NCI-H446 treated with DMSO at 0.1 percent for 48 hours (cell line): ENCODE results near the gene CC2D1B.
A peak's percentile ranks its signal among the peaks of the same experiment; 100 is the strongest.
"Not testable (repeated sequence)": the region's sequence is repeated elsewhere in the genome, so short reads cannot be mapped to it uniquely, and the experiment has no call there.

Source experiments
- DNase-seq: peaks from one replicate; lab custom pipeline; 2025; lab: John Stamatoyannopoulos, UW

CC2D1B gene

GRCh38 chr1:52365746-52366516 lies at the start of gene CC2D1B:
CC2D1B (minus strand) TSS chr1:52366205; CDS start chr1:52364620, 1,585 bp downstream.
- DNase-seq = peak; percentile 98

- no peak for DNase-seq
Observed at GRCh38 chr1:52414942-52415341, 48.9 kb upstream of the CC2D1B start.

GRCh38 chr1:52413410-52413989 lies 47.5 kb upstream of the CC2D1B start:
- no peak for DNase-seq

DNA sequence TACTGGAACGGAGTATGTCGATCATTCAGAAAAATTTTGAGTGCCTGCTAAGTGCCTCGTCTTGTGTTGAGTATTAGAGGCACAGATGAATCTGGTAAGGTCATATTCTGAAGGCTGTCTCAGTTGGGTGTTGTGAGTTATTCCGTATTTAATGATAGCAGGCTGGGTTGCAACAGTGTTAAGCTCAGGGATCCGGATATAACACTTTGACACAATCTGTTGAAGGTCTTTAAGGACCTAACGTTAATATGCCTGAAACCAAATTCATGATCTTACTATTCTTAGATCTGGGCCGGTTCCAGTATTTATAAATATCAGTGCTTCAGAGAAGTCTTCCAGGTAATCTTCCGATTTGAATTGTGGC lies 39.0 kb upstream of the CC2D1B start:
- DNase-seq = no peak

GRCh38 chr1:52404116-52404974 lies 38.3 kb upstream of the CC2D1B start, which contains the start of the genes ORC1 and PRPF38A:
ORC1 (minus strand) TSS chr1:52404423; CDS start chr1:52402223, 2,200 bp downstream.
PRPF38A (plus strand) TSS chr1:52404602; CDS start chr1:52404750, 148 bp downstream.
- DNase-seq = peak; percentile 97

GRCh38 chr1:52403566-52404115 lies 37.6 kb upstream of the CC2D1B start:
- DNase-seq = peak; percentile 45

DNA sequence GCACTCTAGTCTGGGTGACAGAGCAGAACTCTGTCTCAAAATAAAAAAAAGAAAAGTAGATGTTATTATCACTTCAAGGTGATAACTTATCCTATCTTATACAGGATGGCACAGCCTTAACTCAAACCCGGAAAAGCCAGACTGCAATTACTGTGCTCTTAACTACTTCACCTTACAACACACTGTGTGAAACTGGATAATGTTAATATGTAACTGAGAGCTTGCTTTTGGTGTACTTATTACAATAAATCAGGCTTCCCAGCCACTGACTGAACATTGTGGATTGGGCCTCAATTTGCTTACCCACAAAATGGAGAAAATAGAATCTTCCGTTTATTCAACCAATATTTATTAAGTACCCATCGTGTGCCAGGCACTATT lies 36.8 kb upstream of the CC2D1B start:
- DNase-seq = no peak

GRCh38 chr1:52400131-52400530 lies 34.1 kb upstream of the CC2D1B start:
- no peak for DNase-seq

DNA sequence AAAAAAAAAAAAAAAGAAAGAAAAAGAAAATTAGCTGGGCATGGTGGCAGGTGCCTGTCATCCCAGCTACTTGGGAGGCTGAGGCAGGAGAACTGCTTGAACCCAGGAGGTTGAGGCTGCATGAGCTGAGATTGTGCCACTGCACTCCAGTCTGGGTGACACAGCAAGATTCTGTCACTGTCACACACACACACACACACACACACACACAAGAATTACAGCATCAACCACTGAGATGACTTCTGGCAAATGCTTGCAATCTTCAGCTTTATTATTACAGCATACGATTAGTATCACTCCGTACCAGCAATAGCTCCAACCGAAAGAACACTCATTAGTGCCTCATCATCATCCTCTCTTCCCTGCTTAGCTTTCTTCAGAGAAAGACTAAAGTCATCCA lies 33.6 kb upstream of the CC2D1B start:
- no peak for DNase-seq

DNA sequence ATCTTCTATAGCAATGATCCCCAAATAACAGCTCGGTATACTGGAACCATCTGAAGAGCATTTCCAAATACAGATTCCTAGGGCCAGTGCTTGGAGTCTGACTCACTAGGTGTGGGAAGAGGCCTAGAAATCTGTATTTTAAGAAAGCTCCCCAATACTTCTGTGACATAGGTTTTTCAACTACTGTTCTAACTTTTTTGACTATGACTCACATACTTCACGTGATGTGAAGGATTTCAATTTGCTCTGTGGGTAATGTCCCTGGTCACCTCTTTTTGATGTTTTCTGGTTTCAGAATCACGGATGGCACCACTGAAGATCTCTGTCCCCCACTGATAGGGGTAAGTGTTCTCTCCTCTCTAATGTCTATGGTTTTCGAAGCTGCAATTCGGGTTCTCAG lies 27.2 kb upstream of the CC2D1B start:
- no peak for DNase-seq

DNA sequence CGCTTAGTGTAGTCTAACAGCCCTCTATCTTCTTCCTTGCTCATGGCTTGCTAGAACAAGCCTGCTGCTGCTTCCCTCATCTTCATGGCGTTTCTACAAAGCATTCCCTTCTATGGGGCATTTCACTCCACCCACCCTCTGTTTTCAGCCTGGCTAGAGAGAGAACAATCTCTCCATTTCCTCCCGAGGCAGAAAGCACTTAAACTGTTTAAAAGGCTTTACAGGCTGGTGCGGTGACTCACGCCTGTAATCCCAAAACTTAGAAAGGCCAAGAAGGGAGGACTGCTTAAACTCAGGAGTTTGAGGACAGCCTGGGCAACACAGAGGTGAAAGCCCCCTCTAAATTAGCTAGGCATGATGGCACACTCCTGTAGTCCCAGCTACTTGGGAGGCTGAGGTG lies 20.5 kb upstream of the CC2D1B start:
- DNase-seq = no peak

- no peak for DNase-seq
Observed at GRCh38 chr1:52385376-52385775, 19.4 kb upstream of the CC2D1B start.

DNA sequence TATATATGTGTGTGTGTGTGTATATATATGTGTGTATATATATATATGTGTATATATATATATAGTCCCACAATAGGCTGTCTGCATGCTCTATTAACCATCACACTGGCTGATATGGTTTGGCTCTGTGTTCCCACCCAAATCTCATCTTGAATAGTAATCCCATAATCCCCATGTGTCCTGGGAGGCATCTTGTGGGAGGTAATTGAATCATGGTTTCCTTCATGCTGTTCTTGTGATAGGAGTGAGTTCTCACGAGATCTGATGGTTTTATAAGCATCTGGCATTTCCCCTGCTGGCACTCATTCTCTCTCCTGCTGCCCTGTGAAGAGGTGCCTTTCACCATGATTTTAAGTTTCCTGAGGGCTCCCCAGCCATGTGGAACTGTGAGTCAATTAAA lies 3.8 kb upstream of the CC2D1B start:
- not testable (repeated sequence) for DNase-seq

- DNase-seq = no peak
Observed at GRCh38 chr1:52368383-52369172, 2.6 kb upstream of the CC2D1B start.

GRCh38 chr1:52367272-52367671 lies 1.3 kb upstream of the CC2D1B start:
- no peak for DNase-seq

GRCh38 chr1:52366517-52366827 lies 467 bp upstream of the CC2D1B start:
- DNase-seq = no peak

GRCh38 chr1:52365071-52365745 lies 797 bp downstream of the CC2D1B start:
- no peak for DNase-seq

GRCh38 chr1:52364235-52364839 lies 1.7 kb downstream of the CC2D1B start:
- no peak for DNase-seq

- no peak for DNase-seq
Observed at GRCh38 chr1:52360595-52360968, 5.4 kb downstream of the CC2D1B start.

DNA sequence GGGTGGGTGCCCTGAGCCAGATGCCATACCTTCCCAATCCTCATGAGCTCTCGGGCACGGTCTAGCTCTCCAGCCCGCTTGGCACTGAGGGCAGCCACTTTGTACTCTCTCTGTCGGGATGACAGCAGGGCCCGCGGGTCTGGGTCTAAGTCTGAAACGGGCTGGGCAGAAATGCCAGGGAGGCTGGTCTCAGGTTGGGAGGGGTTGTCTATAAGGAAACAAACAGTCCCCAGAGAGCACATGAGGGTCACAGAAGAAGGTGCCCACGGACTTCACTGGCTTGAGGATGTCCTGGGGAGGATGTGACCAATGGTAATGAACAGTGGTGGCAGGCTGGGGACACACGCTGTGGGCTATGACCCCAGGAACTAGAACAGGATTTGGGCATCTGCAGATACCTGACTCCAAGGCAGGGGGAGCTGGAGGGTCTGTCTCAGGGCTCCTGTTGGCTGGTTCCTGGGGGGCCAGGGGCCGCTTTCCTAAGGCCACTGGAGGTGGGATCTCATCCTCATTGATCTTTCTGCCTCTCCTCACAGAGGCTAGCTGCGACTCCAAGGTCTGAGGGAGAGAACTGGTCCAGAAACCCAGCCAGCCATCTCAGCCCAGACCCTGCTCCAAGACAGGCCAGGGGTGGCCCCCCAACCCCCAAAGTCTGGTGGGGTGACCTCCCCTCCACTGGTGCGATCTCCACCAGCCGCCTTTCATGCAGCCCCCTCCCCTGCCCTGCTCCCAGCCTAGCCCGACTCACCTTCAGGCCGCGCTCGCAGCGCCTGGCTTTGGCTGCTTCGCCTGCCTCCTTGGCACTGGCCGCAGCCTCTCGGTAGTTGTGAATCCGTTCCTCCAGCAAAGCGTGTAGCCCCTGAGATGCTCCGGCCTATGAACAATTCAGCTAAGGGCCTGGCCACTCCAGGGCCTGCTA lies 6.1 kb downstream of the CC2D1B start:
- no peak for DNase-seq
